GM20000 (cell line): ENCODE measurements around the gene PTGIR.

ENCODE experiments used
- DNase-seq: peaks from one replicate; pipeline ENCODE4 v3.0.0; 2012; ENCODE audit warnings: low spot score
- CTCF ChIP-seq: IDR thresholded peaks from 2 replicates; pipeline ENCODE4 v1.5.1; 2012; ENCODE audit warnings: mild to moderate bottlenecking, control low read depth; ENCODE audit errors: extremely low read depth, missing control alignments

The PTGIR gene

GRCh38 chr19:46599716-46600373, 25.0 kb downstream of the PTGIR start:
- no peak for DNase-seq

DNA sequence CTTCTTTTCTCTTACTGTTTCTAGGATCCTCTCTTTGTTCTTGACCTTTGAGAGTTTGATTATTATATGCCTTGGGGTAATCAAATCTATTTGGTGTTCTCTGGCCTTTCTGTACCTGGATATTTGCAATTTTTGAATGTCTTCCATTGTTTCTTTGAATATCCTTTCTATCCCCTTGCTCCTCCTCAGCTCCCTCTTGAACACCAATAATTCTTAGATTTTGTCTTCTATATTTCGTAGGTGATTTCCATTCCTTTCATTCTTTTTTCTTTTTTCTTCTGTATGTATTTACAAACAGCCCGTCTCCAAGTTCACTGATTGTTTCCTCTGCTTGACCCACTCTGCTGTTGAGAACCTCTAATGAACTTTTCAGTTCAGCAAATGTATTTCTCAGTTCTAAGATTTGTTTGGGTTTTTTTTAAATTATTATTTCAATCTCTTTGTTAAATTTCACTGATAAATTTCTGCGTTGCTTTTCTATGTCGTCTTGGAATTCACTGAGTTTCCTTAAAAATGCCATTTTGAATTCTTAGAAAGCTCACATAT, 26.4 kb downstream of the PTGIR start:
- no peak for DNase-seq
- TF ChIP-seq CTCF = no peak

More at GRCh38 chr19:46599716-46600373, 25.0 kb downstream of the PTGIR start:
- TF ChIP-seq CTCF = no peak

DNA sequence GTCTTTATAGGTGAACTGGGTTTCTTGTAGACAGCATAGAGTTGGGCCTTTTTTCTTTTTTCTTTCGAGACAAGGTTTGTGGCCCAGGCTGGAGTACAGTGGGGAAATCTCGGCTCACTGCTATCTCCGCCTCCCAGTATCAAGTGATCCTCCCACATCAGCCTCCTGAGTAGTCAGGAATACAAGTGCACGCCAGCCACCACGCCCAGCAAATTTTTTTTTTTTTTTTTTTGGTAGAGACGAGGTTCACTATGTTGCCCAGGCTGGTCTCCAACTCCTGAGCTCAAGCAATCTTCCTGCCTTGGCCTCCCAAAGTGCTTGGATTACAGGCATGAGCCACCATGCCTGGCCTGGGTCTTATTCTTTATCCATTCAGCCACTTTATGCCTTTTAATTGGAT, 28.9 kb downstream of the PTGIR start:
- DNase-seq = no peak
- TF ChIP-seq CTCF = no peak

DNA sequence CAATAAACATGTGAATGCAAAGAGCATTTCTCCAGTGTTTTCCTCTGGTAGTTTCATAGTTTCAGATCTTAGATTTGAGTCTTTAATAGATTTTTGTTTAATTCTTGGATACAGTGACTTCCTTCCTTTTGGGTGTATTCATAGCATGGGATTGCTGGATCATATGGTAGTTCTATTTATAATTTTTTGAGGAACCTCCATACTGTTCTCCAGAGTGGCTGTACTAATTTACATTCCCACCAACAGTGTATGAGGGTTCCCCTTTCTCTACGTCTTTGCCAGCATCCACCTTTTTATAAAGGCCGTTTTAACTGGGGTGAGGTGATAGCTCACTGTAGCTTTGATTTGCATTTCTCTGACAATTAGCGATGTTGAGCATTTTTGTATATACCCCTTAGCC, 33.0 kb downstream of the PTGIR start:
- no peak for DNase-seq
- TF ChIP-seq CTCF = no peak

DNA sequence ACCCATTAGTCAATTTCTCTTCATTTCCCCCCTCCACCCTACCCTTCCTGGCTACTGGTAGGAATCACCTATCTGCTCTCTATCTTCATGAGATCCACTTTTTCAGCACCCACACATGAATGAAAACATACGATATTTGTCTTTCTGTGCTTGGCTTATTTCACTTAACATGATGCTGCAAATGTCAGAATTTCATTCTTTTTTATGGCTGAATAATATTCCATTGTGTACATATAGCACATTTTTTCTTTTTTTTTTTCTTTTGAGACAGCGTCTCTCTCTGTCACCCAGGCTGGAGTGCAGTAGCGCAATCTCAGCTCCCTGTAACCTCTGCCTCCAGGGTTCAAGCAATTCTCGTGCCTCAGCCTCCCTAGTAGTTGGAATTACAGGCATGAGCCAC, 33.6 kb downstream of the PTGIR start:
- TF ChIP-seq CTCF = no peak

DNA sequence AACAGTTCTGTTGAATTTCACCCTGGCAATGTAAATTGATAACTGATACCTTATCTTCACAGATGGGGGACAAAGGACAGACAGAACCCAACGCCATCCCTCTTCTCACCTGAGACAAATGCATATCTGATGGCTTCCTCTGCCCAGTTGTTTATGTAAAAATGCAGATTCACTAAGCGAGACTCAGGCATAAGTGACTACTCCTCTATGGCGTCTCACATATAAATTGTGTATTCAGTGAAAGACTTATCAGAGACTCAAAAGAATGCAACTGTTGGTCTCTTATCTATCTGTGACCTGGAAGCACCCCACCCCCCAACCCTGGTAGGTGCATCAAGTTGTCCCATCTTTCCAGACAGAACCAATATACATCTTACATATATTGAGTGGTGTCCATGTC, 37.0 kb downstream of the PTGIR start:
- no peak for TF ChIP-seq CTCF
- no peak for DNase-seq

More for the DNA sequence above, 33.6 kb downstream of the PTGIR start:
- DNase-seq = no peak

DNA sequence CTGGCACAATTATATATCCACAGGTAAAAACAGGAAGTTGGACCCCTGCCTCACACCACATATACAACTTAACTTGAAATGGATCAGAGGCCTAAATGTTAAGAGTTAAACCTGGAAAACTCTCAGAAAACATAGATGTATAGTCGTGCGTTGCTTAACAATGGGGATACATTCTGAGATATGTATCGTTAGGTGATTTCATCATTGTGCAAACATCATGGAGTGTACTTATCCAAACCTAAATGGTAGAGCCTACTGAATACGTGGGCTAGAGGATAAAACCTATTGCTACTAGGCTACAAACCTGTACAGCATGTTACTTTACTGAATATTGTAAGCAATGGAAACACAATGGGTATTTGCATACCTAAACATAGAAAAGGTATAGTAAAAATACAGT, 38.6 kb downstream of the PTGIR start:
- DNase-seq = no peak
- no peak for TF ChIP-seq CTCF
